CD4-positive, alpha-beta T cell (primary cell): ENCODE results near the gene RNASE13. TPM values are rescaled to one million over a fixed set of nuclear protein-coding genes. Genes with fewer than 3 reads are reported as not detected.
A peak's percentile ranks its signal among the peaks of the same experiment; 100 is the strongest.

Experiments
- ATAC-seq: fragments of 200-7000 bp; cut with Tn5 transposase; one replicate; pipeline ENCODE4 v1.10.0; 2022; ENCODE audit warnings: mild to moderate bottlenecking; ENCODE audit not compliant: poor library complexity
- CTCF ChIA-PET: fragments of 350-600 bp; sonication (Branson Sonifier 250); formaldehyde crosslinking; loops from one replicate; lab custom pipeline; 2021; ENCODE audit warnings: antibody characterized with exemption, inconsistent platforms; lab: Charles Lee
- POLR2A ChIA-PET: fragments of 350-600 bp; sonication (Branson Sonifier 250); formaldehyde crosslinking; loops from one replicate; lab custom pipeline; 2021; ENCODE audit warnings: antibody characterized with exemption, inconsistent platforms; lab: Charles Lee
- DNase-seq, 14 experiments: peaks; one replicate each; pipeline ENCODE4 v3.0.0-alpha.2; 2013 to 2020; ENCODE audit warnings: mixed read lengths in 2 of 14
- H3K27ac ChIP-seq, 2 donors: one replicate each; pipeline versions ENCODE4 v1.5.1 to v1.7.0; 2013; ENCODE audit warnings: low read length in 2 of 2, low read depth in 1 of 2, mild to moderate bottlenecking in 1 of 2
- H3K27me3 ChIP-seq, 2 experiments: 1 replicate in 1 of 2; 2 replicates in 1 of 2; pipeline versions ENCODE4 v1.6.1 to v1.7.0; 2013; ENCODE audit warnings: low read length in 2 of 2, control low read depth in 1 of 2, mild to moderate bottlenecking in 1 of 2, moderate library complexity in 1 of 2; ENCODE audit not compliant: insufficient read depth in 2 of 2, control insufficient read depth in 1 of 2
- H3K36me3 ChIP-seq: one replicate; pipeline ENCODE4 v1.6.1; 2013; ENCODE audit warnings: low read length, control low read depth; ENCODE audit not compliant: insufficient read depth
- H3K4me1 ChIP-seq: one replicate; pipeline ENCODE4 v1.6.1; 2013; ENCODE audit warnings: low read length, control low read depth; ENCODE audit not compliant: insufficient read depth
- H3K4me3 ChIP-seq: one replicate; pipeline ENCODE4 v1.5.1; 2013; ENCODE audit warnings: mild to moderate bottlenecking, low read length, moderate library complexity
- H3K9me3 ChIP-seq, 2 experiments: 1 replicate in 1 of 2; 2 replicates in 1 of 2; pipeline versions ENCODE4 v1.6.1 to v1.7.0; 2013; ENCODE audit warnings: low read length in 2 of 2, mild to moderate bottlenecking in 2 of 2, control low read depth in 1 of 2, moderate library complexity in 1 of 2; ENCODE audit not compliant: control insufficient read depth in 1 of 2, insufficient read depth in 1 of 2
- H3K27ac Mint-ChIP-seq: one replicate; pipeline ENCODE4 v1.8.0; 2020; ENCODE audit warnings: mixed read lengths
- H3K27me3 Mint-ChIP-seq: one replicate; pipeline ENCODE4 v1.8.0; 2021; ENCODE audit warnings: mixed read lengths
- H3K36me3 Mint-ChIP-seq: one replicate; pipeline ENCODE4 v1.8.0; 2021; ENCODE audit warnings: low read depth, mixed read lengths
- H3K4me1 Mint-ChIP-seq: one replicate; pipeline ENCODE4 v1.8.0; 2021; ENCODE audit warnings: low read depth, mixed read lengths
- H3K4me3 Mint-ChIP-seq: one replicate; pipeline ENCODE4 v1.8.0; 2020; ENCODE audit warnings: mild to moderate bottlenecking, mixed read lengths
- H3K9me3 Mint-ChIP-seq: one replicate; pipeline ENCODE4 v1.8.0; 2020; ENCODE audit warnings: mixed read lengths
- intact Hi-C, 2 experiments: fragments of 100-400 bp; cut with DNase I in 1 of 2; cut with micrococcal nuclease in 1 of 2; formaldehyde crosslinking; loops; one replicate each; pipeline versions ENCODE4 v1.15.1 to v1.9.0; 2023 to 2025; cut with DNase I, micrococcal nuclease
- total RNA-seq, 174 experiments: library from RNA in 2 of 174; stranded (reverse) in 2 of 174; gene quantifications; one replicate each; pipeline ENCODE4 v1.2.3 and lab custom pipeline; 2021 to 2026
- TF ChIP-seq, protein P1 (sequence below): fragments of 200-600 bp; IDR thresholded peaks from one replicate; pipeline ENCODE4 v1.8.0; 2022; ENCODE audit warnings: antibody characterized with exemption, mild to moderate bottlenecking

Gene RNASE13
- total RNA-seq, 2 experiments from 2014 or later, result not detected

- Histone ChIP-seq H3K9me3 (no peaks in the 10 kb centered on the region), H3K4me1 (peaks cover 8% of the 10 kb centered on the region), H3K36me3 (no peaks in the 10 kb centered on the region), H3K4me3 (no peak within 1 kb of the TSS), H3K27me3 (peaks cover 0 to under 1% of the 10 kb centered on the region in 2 experiments), H3K27ac (no peak within 1 kb of the TSS)
- Mint-ChIP-seq H3K27ac (no peak within 1 kb of the TSS), H3K36me3 (no peaks in the 10 kb centered on the region), H3K4me1 (no peaks in the 10 kb centered on the region), H3K27me3 (no peaks in the 10 kb centered on the region), H3K4me3 (no peak within 1 kb of the TSS), H3K9me3 (no peaks in the 10 kb centered on the region)
- intact Hi-C loops, result no loop called here
- TF ChIP-seq, protein P1, sequence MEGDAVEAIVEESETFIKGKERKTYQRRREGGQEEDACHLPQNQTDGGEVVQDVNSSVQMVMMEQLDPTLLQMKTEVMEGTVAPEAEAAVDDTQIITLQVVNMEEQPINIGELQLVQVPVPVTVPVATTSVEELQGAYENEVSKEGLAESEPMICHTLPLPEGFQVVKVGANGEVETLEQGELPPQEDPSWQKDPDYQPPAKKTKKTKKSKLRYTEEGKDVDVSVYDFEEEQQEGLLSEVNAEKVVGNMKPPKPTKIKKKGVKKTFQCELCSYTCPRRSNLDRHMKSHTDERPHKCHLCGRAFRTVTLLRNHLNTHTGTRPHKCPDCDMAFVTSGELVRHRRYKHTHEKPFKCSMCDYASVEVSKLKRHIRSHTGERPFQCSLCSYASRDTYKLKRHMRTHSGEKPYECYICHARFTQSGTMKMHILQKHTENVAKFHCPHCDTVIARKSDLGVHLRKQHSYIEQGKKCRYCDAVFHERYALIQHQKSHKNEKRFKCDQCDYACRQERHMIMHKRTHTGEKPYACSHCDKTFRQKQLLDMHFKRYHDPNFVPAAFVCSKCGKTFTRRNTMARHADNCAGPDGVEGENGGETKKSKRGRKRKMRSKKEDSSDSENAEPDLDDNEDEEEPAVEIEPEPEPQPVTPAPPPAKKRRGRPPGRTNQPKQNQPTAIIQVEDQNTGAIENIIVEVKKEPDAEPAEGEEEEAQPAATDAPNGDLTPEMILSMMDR, result no peak
- no peak for ATAC-seq
- ChIA-PET CTCF (no interaction called here), POLR2A (no interaction called here)
- no peak for DNase-seq
Observed at GRCh38 chr14:21029917-21030316, 4.7 kb downstream of the RNASE13 start, which contains the start of gene TPPP2. Gene TPPP2, plus strand, starts transcription at chr14:21030217. Its CDS starts 365 bp downstream, at chr14:21030582.

DNA sequence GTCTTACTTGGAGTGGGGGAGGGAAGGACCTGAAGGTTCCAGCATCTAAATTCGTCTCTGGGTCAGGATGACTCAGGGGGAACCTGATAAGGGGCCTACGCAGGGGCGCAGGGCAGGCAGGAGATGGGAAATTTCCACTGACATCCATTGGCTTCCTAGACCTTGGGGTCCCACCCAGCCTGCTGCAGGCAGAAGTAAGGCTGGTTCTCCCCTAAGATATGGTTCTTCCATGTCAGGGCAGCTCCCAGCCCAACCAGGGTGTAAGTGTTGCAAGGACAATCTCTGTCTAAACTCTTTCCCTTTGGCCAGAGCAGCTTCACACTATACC lies 7.7 kb downstream of the RNASE13 start:
- Histone ChIP-seq H3K4me3 (no peak overlapping the region), H3K4me1 (peaks cover 28% of the 10 kb centered on the region), H3K27ac (no peak overlapping the region), H3K9me3 (no peaks in the 10 kb centered on the region), H3K27me3 (no peaks in the 10 kb centered on the region), H3K36me3 (no peaks in the 10 kb centered on the region)
- H3K4me1 Mint-ChIP-seq, result peaks cover 21% of the 10 kb centered on the region
- DNase-seq (no peak), ATAC-seq (no peak)
- H3K4me3 Mint-ChIP-seq, result peak overlapping the region; percentile 82
- ChIA-PET POLR2A (no interaction called here), CTCF (interaction anchor here (1.5 to 2.6 kb wide), 4 partner anchors 11 to 56 kb away, joined by 3 to 7 read pairs (median 4); no protein-coding TSS in a partner anchor)
- intact Hi-C loops, result no loop called here
- no peaks in the 10 kb centered on the region for H3K9me3 Mint-ChIP-seq
- TF ChIP-seq, protein P1, result no peak
- peaks cover 5% of the 10 kb centered on the region for H3K36me3 Mint-ChIP-seq
- peak overlapping the region; percentile 31 for H3K27ac Mint-ChIP-seq
- no peaks in the 10 kb centered on the region for H3K27me3 Mint-ChIP-seq

DNA sequence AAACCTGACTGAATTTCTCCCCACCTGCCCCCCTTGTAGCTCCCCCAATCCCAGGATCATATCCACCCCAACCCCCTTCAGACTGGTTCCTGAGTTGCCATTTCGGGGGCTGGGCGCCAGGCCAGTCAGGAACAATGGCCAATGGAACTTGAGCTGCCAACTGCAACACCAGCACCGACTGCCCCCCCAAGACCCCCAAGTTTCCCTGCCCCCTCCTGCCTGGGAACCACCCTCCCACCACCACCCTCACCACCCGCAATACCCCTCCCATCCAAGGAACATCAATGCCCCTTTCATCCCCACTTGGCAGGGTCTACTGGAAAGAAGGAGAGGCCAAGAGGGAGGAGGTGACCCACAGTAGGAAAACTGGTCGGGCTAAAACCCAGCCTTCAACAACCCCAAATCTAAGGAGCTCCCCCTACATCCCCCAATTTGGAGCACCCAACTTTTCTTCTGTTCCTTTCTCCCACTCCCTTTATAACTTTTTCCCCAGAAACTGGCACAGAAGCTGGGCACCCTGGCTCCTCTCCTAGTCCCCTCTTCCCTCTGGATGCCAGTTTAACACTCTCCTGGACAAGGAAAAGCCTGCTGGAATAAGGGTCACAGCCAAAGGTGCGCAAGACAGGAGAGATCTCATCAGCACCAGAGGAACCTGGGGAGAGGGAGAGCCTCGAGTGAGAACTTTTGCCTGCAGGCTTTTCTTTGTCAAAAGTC lies 8.2 kb downstream of the RNASE13 start:
- Mint-ChIP-seq H3K27me3 (no peaks in the 10 kb centered on the region), H3K27ac (peak overlapping the region; percentile 31), H3K4me3 (peak overlapping the region; percentile 82), H3K36me3 (peaks cover 10% of the 10 kb centered on the region), H3K9me3 (no peaks in the 10 kb centered on the region), H3K4me1 (peaks cover 21% of the 10 kb centered on the region)
- no peak for ATAC-seq
- ChIA-PET POLR2A (interaction anchor here (1.1 kb wide), 1 partner anchor 11 kb away, joined by 3 read pairs; no protein-coding TSS in a partner anchor), CTCF (interaction anchor here (1.4 to 2.6 kb wide), 5 partner anchors 11 to 66 kb away, joined by 3 to 7 read pairs (median 5); no protein-coding TSS in a partner anchor)
- no peaks in the 10 kb centered on the region for H3K27me3 ChIP-seq
- H3K27ac ChIP-seq, result no peak overlapping the region
- intact Hi-C loops, result no loop called here
- H3K4me1 ChIP-seq, result peaks cover 28% of the 10 kb centered on the region
- H3K36me3 ChIP-seq, result no peaks in the 10 kb centered on the region
- TF ChIP-seq, protein P1, result no peak
- no peaks in the 10 kb centered on the region for H3K9me3 ChIP-seq
- H3K4me3 ChIP-seq, result no peak overlapping the region
- no peak for DNase-seq
